GM15510 (cell line): ENCODE data around the gene NELL2.

Experiments used
- POLR2A ChIP-seq: IDR thresholded peaks from 3 replicates; pipeline ENCODE4 v1.6.1; 2011; ENCODE audit warnings: borderline replicate concordance; ENCODE audit not compliant: insufficient read length; ENCODE audit errors: extremely low read depth

The NELL2 gene

GRCh38 chr12:44875954-44876543, at the start of gene NELL2:
NELL2 (minus strand) TSS chr12:44876315; CDS start chr12:44875869, 446 bp downstream.
- no peak for TF ChIP-seq POLR2A

GRCh38 chr12:44921736-44922135, 45.6 kb upstream of the NELL2 start:
- no peak for TF ChIP-seq POLR2A

- no peak for TF ChIP-seq POLR2A
These were observed 41.0 kb upstream of the NELL2 start for GRCh38 chr12:44917141-44917540.

GRCh38 chr12:44915958-44916357, 39.8 kb upstream of the NELL2 start:
- no peak for TF ChIP-seq POLR2A

- TF ChIP-seq POLR2A, result no peak
These were observed 28.2 kb upstream of the NELL2 start for GRCh38 chr12:44904321-44904720.

- TF ChIP-seq POLR2A, result no peak
These were observed 13.8 kb upstream of the NELL2 start for GRCh38 chr12:44889926-44890325.

- no peak for TF ChIP-seq POLR2A
These were observed 13.0 kb upstream of the NELL2 start for GRCh38 chr12:44889162-44889561.

- TF ChIP-seq POLR2A, result no peak
These were observed 9.8 kb upstream of the NELL2 start for GRCh38 chr12:44885902-44886301.

GRCh38 chr12:44881197-44881596, 5.1 kb upstream of the NELL2 start:
- TF ChIP-seq POLR2A, result no peak

GRCh38 chr12:44876544-44877410, 662 bp upstream of the NELL2 start:
- no peak for TF ChIP-seq POLR2A

GRCh38 chr12:44875417-44875953, 630 bp downstream of the NELL2 start:
- no peak for TF ChIP-seq POLR2A

GRCh38 chr12:44874981-44875416, 1.1 kb downstream of the NELL2 start:
- TF ChIP-seq POLR2A, result no peak

GRCh38 chr12:44873898-44874297, 2.2 kb downstream of the NELL2 start:
- no peak for TF ChIP-seq POLR2A

GRCh38 chr12:44869503-44869902, 6.6 kb downstream of the NELL2 start:
- TF ChIP-seq POLR2A, result no peak

GRCh38 chr12:44863867-44864266, 12.2 kb downstream of the NELL2 start:
- no peak for TF ChIP-seq POLR2A
